Pancreas (tissue), 10 donors: Measurements from ENCODE around the gene ACTG1. TPM values are rescaled to one million over a fixed set of nuclear protein-coding genes. Genes with fewer than 3 reads are reported as not detected.

Experiments
- ATAC-seq, 4 donors: fragments of 200-7000 bp; cut with Tn5 transposase; one replicate each; pipeline versions ENCODE4 v1.8.0 to v1.9.1; 2020; ENCODE audit warnings: mild to moderate bottlenecking in 4 of 4, moderate library complexity in 4 of 4
- DNase-seq, 6 donors: peaks; one replicate each; pipeline ENCODE4 v3.0.0-alpha.2; 2020
- FAIRE-seq: peaks from 2 replicates; lab custom pipeline; 2012; peaks lifted over from hg19 to GRCh38; lab: Jason Lieb, UNC
- H3K27ac ChIP-seq, 4 donors: fragments of 200-600 bp; sonication (generic); 1 replicate in 3 of 4; 2 replicates in 1 of 4; pipeline versions ENCODE4 v1.5.0 to v1.8.0; 2020
- H3K27me3 ChIP-seq, 4 donors: fragments of 200-600 bp; one replicate each; pipeline ENCODE4 v1.8.0; 2021
- H3K36me3 ChIP-seq, 3 donors: fragments of 200-600 bp; sonication (generic) in 1 of 3; one replicate each; pipeline versions ENCODE4 v1.5.0 to v1.8.0; 2020 to 2021
- H3K4me1 ChIP-seq, 3 donors: fragments of 200-600 bp; one replicate each; pipeline ENCODE4 v1.8.0; 2021
- H3K4me3 ChIP-seq, 4 donors: fragments of 200-600 bp; sonication (generic) in 2 of 4; one replicate each; pipeline versions ENCODE4 v1.5.0 to v1.8.0; 2020 to 2021
- H3K9me3 ChIP-seq, 4 donors: fragments of 200-600 bp; one replicate each; pipeline ENCODE4 v1.8.0; 2021
- WGBS, 2 donors: extraction: QIAGEN DNeasy Blood & Tissue Kit; methylation state at CpG; one replicate each; pipeline ENCODE4 v1.1.7; 2013; 5-methylcytosine and 5-hydroxymethylcytosine counted together
- intact Hi-C, 3 donors: fragments of 100-400 bp; cut with DNase I; formaldehyde crosslinking; loops; one replicate each; pipeline versions ENCODE4 v1.11.1 to v1.14.2; 2022
- polyA plus RNA-seq, 2 donors: library from polyadenylated mRNA; stranded (reverse); fragments of 200-250 nt; gene quantifications; one replicate each; pipeline ENCODE4 v1.2.3, GENCODE V29; 2013
- total RNA-seq, 6 donors: library from RNA; stranded (reverse); fragmentation: NEBNext Ultra II Directional in 4 of 6; extraction: Animal tissue kit (Norgen Biotek cat#: 25700) in 4 of 6; gene quantifications; one replicate each; pipeline versions ENCODE4 v1.2.1 to v1.2.4, GENCODE V29; 2021 to 2023
- TF ChIP-seq, protein P1 (sequence below), 4 donors: fragments of 200-600 bp; sonication (generic) in 3 of 4; IDR thresholded peaks; one replicate each; pipeline versions ENCODE4 v1.5.0 to v1.8.0; 2021; ENCODE audit warnings: antibody characterized with exemption in 4 of 4
- donor health status: healthy with polysubstance abuse.
- donor health status: DM: no; HTN: no; CAD: no; lungs with moderate emphysema.
- donor health status: DM: no; HTN: no; CAD: no.
- donor health status: control.
- donor health status: control.
- donor health status: Bipolar disorder and iron deficiency.
- donor health status: DM: yes; HTN: yes; CAD: no.
- donor health status: DM: no; HTN: no; CAD: no.
- donor health status: DM: no; HTN: no; CAD: no.
- donor health status: DM: yes; HTN: yes; CAD: no.

The ACTG1 gene
- total and polyA plus RNA-seq, 8 donors = 889 to 2,872 (median 1,674) TPM

DNA sequence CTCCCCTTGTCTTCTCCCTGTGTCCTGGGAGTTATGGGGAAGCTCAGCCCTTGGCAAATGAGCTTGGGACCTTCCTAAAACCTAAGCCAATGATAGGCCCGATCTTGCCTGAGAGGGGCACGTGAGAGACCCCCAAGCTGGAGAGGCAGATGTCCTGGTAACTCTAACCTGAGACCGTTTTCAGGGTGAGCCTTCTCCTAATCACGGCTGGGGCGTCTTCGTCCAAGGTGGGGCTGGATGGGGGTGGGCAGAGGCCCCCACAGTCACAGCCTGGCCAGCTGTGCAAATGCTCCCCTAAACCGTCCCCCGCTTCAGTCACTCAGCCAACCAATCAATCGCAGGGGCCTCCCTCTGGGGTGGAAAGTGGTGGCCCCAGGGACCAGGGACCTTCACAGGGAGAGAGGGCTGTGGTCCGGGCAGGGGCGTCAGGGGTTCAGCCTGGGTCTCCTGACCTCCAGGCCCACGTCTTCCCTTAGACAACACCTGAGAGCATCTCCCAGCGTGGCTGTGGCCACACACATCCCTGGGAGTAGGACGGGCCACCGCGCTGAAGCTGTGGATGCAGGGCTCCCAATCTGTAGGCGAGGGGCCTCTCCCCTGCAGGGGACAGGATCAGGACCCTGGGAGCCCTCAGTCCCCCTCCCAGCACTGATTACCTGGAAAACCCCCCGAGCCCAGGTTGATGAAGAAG, 30.6 kb downstream of the ACTG1 start:
- Histone ChIP-seq H3K9me3 (no peaks in the 10 kb centered on the region), H3K27me3 (no peaks in the 10 kb centered on the region), H3K36me3 (no peaks in the 10 kb centered on the region), H3K4me3 (peak overlapping the region in 3 of 4 donors; percentile 12 to 40 (median 26)), H3K4me1 (peaks cover 0 to 14% (median 11%) of the 10 kb centered on the region in 3 donors), H3K27ac (peak overlapping the region in 1 of 4 donors; percentile 43)
- ATAC-seq (no peak), DNase-seq (peak in 1 of 6 donors; percentile 76), FAIRE-seq (no peak)
- intact Hi-C loops = loop anchor here in 2 of 3 donors (5.0 to 10.0 kb wide), 4 partner anchors 77 to 227 kb away; no protein-coding TSS in a partner anchor
- 80 to 81% methylated on average over 18 of the region's 18 CpGs for WGBS, 2 donors
- TF ChIP-seq, protein P1, sequence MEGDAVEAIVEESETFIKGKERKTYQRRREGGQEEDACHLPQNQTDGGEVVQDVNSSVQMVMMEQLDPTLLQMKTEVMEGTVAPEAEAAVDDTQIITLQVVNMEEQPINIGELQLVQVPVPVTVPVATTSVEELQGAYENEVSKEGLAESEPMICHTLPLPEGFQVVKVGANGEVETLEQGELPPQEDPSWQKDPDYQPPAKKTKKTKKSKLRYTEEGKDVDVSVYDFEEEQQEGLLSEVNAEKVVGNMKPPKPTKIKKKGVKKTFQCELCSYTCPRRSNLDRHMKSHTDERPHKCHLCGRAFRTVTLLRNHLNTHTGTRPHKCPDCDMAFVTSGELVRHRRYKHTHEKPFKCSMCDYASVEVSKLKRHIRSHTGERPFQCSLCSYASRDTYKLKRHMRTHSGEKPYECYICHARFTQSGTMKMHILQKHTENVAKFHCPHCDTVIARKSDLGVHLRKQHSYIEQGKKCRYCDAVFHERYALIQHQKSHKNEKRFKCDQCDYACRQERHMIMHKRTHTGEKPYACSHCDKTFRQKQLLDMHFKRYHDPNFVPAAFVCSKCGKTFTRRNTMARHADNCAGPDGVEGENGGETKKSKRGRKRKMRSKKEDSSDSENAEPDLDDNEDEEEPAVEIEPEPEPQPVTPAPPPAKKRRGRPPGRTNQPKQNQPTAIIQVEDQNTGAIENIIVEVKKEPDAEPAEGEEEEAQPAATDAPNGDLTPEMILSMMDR (IDR thresholded peaks at IDR 0.05) = no peak

GRCh38 chr17:81481073-81481799, 31.4 kb downstream of the ACTG1 start:
- TF ChIP-seq, protein P1 (IDR thresholded peaks at IDR 0.05) = no peak
- DNase-seq (peak in 5 of 6 donors; percentile 47 to 79 (median 72)), ATAC-seq (peak in 3 of 4 donors; percentile 28 to 43 (median 35)), FAIRE-seq (no peak)
- Histone ChIP-seq H3K4me3 (peak overlapping the region in 3 of 4 donors; percentile 12 to 40 (median 26)), H3K36me3 (no peaks in the 10 kb centered on the region), H3K27me3 (no peaks in the 10 kb centered on the region), H3K9me3 (no peaks in the 10 kb centered on the region), H3K4me1 (peaks cover 0 to 14% (median 11%) of the 10 kb centered on the region in 3 donors), H3K27ac (no peak overlapping the region)
- 28 to 35% methylated on average over 47 to 92 of the region's 94 CpGs for WGBS, 2 donors
- intact Hi-C loops = loop anchor here in 2 of 3 donors (5.0 to 10.0 kb wide), 4 partner anchors 76 to 226 kb away; no protein-coding TSS in a partner anchor

DNA sequence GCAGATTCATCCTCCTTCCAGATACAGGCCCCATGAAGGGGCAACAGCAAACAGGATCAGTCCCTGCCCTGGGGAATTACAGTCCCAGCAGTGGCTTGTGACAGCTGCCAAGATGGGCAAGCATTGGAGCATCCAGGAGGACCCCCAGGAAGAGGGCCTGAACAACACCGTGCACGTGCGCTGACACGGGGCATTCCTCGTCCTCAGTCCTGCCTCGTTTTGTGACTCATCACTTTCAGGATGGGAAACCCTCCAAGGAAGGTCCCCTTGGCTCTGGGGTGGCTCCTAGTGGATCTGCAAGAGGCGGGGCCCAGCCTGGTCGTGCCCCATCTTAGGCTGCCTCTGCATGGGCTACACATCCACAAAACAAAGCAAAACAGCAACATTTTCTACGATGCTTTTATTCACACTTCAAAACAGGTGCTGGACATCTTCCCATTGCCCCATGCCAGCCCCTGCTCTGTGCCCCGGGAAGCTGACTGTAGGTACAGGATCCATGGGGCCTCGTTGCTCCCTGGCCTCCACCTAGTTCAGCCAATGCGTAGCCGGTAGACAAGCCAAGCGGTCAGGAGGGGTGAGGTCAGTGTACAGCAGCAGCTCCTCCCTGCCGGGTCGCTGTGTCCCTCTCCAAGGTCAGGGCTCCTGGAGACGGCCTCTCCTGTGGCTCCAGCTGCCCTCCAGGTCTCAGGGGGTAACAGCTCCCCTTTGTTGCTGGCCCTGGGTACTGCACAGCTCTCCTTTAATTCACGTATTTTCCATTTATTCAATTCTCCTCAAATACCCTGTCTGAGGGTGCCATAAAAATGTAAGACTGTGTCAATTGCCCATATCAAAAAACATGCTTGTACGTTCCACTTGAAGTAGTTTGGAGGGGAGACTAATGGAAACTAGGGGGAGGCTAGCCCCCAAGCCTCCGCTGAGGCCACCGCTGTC, 32.2 kb downstream of the ACTG1 start:
- intact Hi-C loops = loop anchor here in 2 of 3 donors (5.0 to 10.0 kb wide), 4 partner anchors 76 to 226 kb away; no protein-coding TSS in a partner anchor
- Histone ChIP-seq H3K36me3 (no peaks in the 10 kb centered on the region), H3K4me1 (peaks cover 0 to 14% (median 11%) of the 10 kb centered on the region in 3 donors), H3K27ac (no peak overlapping the region), H3K9me3 (no peaks in the 10 kb centered on the region), H3K4me3 (no peak overlapping the region), H3K27me3 (no peaks in the 10 kb centered on the region)
- WGBS, 2 donors = 68 to 71% methylated on average over 21 of the region's 21 CpGs
- DNase-seq (peak in 2 of 6 donors; percentile 30 to 38), ATAC-seq (no peak), FAIRE-seq (no peak)
- TF ChIP-seq, protein P1 (IDR thresholded peaks at IDR 0.05) = no peak

DNA sequence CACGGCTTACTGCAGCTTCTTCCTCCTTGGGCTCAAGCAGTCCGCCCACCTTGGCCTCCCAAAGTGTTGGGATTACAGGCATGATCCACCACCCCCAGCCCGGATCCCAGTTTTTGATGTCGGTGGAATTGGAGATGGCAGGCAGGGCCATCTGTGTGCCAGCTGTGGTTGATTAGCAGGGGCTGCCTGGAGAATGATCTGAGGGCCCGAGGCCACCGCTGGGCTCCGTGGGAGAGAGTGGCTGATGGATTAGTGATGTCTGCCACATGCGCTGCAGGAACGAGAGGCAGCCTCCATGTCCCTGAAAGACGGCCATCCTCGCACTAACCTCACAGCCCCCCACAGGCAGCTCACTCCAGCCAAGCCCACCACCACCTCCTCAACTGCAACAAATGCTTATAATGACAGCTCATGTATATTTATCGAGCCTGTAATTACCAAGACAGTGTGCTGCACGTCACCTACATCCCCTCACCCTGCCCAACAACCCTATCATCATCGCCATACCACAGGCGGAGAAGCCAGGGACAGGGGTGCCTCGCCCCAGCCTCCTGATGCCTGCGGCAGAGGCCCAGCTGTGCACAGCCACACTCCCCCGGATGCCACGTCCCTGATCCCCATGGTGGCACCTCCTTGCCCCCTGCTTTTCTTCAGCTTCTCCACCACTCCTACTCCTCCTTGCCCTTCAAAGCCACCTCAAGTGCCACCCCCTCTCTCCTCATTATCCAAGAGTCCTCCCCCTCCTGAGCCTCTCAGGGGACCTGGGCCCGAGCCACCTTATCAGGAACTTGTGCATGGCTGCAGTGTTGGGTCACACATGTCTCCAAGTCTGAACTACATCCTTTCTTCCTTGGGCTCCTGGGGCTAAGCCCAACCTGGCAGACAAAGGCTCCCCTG, 33.2 kb downstream of the ACTG1 start:
- 88 to 89% methylated on average over 20 of the region's 20 CpGs for WGBS, 2 donors
- intact Hi-C loops = loop anchor here in 2 of 3 donors (5.0 to 10.0 kb wide), 4 partner anchors 75 to 225 kb away; no protein-coding TSS in a partner anchor
- DNase-seq = peak in 1 of 6 donors; percentile 31
- no peaks in the 10 kb centered on the region for H3K36me3 ChIP-seq
- no peaks in the 10 kb centered on the region for H3K9me3 ChIP-seq
- H3K4me3 ChIP-seq = no peak overlapping the region
- FAIRE-seq = no peak
- TF ChIP-seq, protein P1 (IDR thresholded peaks at IDR 0.05) = no peak
- no peak for ATAC-seq
- H3K27ac ChIP-seq = no peak overlapping the region
- H3K27me3 ChIP-seq = no peaks in the 10 kb centered on the region
- H3K4me1 ChIP-seq = peaks cover 0 to 14% (median 11%) of the 10 kb centered on the region in 3 donors
